GM18907 (cell line): Measurements from ENCODE around the gene RAP1GAP2.
"Not testable (repeated sequence)": the region's sequence is repeated elsewhere in the genome, so short reads cannot be mapped to it uniquely, and the experiment has no call there.

ENCODE experiments used
- ATAC-seq: cut with Tn5 transposase; IDR thresholded peaks from one replicate; pipeline ENCODE4 v1.9.1; 2021; ENCODE audit warnings: mild to moderate bottlenecking, moderate library complexity; ENCODE audit not compliant: unreplicated experiment

Gene RAP1GAP2

GRCh38 chr17:2796164-2797125, at the start of gene RAP1GAP2:
RAP1GAP2 (plus strand) TSS chr17:2796438; CDS start chr17:2796528, 90 bp downstream.
- ATAC-seq, result no peak

DNA sequence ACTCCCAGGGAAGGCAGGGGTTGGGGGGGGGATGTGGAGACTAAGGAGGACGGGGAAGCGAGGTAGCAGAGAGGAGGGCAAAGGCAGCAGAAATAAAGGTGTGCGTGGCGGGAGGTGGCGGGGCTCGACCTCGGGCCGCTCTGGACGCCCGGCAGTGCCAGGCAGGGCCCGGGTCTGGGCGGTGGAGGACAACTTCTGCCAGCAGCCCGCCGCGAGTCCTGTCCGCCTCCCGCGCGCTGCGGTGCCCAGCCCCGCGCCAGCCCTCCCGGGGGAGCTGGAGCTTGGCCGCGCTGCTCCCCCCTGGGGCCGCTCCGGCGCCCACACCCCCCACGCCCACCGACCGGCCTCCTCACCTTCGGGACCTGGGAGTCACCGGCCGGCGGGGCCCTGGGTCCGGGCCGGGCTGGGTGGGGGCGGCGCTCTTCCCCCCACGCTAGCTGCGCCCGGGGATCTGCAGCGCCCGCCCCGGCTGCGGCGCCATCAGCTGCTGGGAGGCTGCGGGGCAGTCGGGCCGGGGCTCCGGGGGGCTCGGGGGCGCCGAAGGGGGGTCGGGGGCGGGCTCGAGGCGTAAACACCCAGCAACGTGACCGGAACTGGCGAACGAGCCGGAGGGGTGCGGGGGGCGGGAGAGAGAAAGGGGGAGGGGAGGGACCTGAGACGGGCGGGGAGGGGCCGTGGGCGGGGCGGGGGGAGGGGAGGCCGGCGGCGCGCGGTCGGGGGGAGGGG, 47.0 kb upstream of the RAP1GAP2 start, which contains the start of gene CCDC92B:
TSS of gene CCDC92B (minus strand) at position 595 of the 726 bp plus-strand sequence. CDS start 14,507 bp downstream, outside the sequence.
- ATAC-seq, result no peak

DNA sequence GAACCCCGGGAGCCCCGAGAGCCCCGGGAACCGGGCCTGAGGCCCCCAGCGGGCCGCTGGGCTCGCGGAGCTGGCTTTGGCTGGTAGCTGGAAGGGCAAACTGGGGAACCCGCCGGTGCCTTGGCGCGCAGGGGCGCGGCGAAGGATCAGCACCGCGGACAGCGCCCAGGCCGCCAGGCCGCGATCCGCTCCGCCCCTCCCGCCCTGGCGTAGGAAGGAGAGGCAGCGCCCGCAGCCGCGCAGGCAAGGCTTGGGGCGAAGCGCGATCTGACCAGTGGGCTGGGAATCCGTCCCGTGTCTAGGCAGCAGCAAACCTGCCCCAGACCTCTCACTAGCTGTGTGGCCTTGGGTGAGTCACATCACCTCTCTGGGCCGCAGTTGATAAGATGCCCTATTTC, 46.5 kb upstream of the RAP1GAP2 start:
- ATAC-seq, result no peak

- no peak for ATAC-seq
Observed at GRCh38 chr17:2750721-2751120, 45.5 kb upstream of the RAP1GAP2 start.

- ATAC-seq, result no peak
Observed at GRCh38 chr17:2751491-2751890, 44.7 kb upstream of the RAP1GAP2 start.

- no peak for ATAC-seq
Observed at GRCh38 chr17:2755891-2756724, 40.1 kb upstream of the RAP1GAP2 start.

GRCh38 chr17:2758870-2759269, 37.4 kb upstream of the RAP1GAP2 start:
- no peak for ATAC-seq

- no peak for ATAC-seq
Observed at GRCh38 chr17:2770129-2770528, 26.1 kb upstream of the RAP1GAP2 start.

- ATAC-seq, result no peak
Observed at GRCh38 chr17:2775206-2775605, 21.0 kb upstream of the RAP1GAP2 start.

DNA sequence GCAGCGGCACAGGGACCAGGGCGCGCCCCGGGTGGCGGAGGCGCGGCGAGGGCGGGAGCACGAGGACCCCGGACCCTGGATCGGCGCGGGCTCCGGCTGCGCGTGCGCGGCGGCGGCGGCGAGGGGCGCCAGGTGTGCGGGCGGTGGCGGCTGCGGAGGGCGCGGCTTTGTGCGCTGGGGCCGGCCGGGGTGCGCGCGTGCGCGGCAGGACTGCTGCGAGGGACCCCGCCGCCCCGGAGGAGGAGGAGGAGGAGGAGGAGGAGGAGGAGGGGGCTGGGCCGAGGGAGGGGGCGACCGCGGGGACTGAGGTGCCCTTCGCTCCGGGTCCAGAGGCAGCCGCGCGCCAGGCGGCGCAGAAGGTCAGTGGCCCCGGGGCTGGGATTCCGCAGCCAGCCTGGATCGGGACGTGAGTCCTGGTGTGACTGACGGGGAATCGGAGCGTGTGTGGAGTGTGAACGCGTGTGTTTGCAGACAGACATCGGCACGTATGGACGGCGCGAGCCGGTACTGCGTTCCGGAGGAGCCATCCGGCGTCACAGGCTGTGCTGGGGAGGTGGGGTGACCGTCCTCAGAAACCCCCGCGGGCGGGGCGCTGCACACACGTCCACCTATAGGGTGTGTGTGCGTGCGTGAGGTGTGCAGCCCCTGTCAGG, 19.5 kb upstream of the RAP1GAP2 start:
- no peak for ATAC-seq

DNA sequence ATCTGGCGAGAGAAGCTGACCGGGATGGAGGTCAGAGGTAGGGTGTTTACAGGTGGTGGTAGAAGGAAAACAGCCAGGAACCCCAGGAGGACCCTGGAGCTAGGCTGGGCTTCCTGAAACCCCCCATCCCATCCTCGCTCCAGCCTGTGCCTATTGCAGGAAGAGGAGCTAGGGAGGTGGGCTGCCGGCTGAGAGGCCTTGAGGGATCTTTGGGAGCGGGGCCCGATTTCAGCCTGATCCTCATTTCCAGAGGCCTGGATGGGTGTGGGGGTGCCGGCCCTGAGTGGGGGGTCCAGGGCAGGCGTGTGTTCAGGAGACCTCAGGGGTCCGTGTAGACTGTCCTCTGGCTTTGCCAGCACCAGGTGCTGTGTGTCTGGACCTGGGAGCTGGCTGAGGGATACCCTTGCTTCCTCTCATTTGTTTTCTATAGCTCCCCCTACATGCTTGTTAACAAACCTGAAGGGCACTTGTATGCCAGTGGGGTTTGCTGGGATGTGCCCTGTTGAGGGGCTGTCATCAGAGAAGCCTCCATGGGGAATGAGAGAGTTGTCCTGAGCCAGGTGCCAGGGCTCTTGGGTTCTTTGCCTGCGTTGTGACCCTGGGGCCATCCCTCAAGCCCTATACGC, 18.9 kb upstream of the RAP1GAP2 start:
- no peak for ATAC-seq

GRCh38 chr17:2778489-2778888, 17.7 kb upstream of the RAP1GAP2 start:
- ATAC-seq, result no peak

GRCh38 chr17:2779545-2779944, 16.7 kb upstream of the RAP1GAP2 start:
- no peak for ATAC-seq

- no peak for ATAC-seq
Observed at GRCh38 chr17:2780256-2780655, 16.0 kb upstream of the RAP1GAP2 start.

GRCh38 chr17:2780931-2781454, 15.2 kb upstream of the RAP1GAP2 start:
- no peak for ATAC-seq

GRCh38 chr17:2781598-2781997, 14.6 kb upstream of the RAP1GAP2 start:
- not testable (repeated sequence) for ATAC-seq

GRCh38 chr17:2782055-2782454, 14.2 kb upstream of the RAP1GAP2 start:
- no peak for ATAC-seq

- ATAC-seq, result no peak
Observed at GRCh38 chr17:2783310-2784030, 12.8 kb upstream of the RAP1GAP2 start.

DNA sequence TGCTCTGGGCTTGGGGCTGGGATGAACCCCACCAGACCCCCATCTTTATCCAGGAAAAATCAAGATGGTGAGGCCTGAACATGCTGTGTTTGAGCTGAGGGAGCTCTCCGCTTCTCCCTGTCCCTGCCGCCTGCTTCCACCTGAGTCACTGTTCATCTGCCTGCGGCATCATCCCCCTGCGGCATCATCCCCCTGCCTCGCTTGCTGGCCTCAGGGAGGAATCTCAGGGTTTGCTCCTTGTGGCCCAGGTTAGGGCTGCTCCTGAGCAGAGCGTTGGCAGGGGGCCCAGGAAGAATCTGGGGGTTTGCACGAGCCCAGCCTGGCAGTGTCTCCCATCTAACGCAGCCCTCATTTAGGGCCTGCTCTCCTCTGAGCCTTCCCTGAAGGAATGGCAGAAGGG, 11.4 kb upstream of the RAP1GAP2 start:
- ATAC-seq, result no peak
